Stimulated activated CD4-positive, alpha-beta T cell treated with anti-CD3 and anti-CD28 coated beads, Interleukin-12 subunit alpha, Interleukin-12 subunit beta, amount 100 ng/mL, for 48 hours (primary cell): ENCODE results near the gene TOP2A.

Source experiments
- DNase-seq, 3 donors: peaks; one replicate each; pipeline ENCODE4 v3.0.0-alpha.2; 2020; ENCODE audit warnings: low read depth in 2 of 3, low spot score in 1 of 3

Gene TOP2A

DNA sequence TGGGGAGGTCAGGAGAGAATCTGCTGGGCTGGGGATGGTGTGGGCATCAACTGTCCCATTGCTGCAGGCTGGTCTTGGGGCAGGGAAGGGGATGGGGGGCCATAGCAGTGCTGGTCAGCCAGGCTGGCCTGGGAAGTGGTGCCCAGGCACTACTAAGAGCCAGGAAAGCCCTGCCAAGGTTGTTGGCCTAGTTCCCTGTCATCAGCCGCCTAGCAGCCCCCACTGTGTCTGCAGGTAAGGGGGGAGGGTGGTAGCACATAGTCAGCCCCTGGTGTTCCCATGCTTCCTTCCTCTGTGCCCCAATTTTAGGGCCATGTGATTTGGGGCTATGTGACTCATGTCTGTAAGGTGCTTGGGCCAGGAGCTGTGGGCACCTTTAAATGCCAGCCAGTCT is 70.9 kb downstream of the TOP2A start:
- DNase-seq = no peak

DNA sequence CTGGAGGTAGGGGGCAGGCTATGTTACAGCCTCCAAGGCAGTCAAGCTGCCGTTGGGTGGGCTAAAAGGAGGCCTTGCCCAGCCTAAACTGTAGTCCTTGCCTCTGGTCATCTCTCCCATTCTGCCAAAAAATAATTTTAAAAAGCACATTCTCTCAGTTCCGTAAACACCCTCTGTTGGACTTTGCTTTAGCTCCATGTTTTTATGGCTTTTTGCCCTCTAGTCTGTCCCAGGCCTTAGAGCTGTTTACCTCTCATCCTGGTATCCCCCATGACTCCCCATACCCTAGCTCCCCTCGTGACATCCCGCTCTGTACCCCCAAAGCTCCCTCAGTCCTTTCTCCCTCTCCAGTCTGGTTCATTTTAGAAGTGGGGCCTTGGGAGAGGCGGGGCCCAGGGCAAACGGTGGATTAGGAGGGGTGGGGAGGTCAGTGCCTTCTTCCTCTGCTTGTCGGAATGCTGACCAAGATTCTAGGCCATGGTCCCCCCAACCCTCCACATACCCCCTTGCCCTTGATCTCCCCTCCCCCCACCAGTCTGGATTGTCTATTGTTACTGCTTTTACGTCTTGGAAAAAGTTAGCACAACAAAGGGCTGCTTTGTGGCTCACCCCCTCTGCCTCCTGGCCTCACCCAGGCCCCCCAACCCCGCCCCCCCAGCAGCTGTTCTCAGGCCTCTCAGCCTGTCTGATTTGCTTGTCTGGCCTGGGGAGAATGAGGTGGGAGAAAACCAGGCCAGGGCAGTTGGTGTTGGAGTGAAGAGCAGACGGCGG is 71.5 kb downstream of the TOP2A start:
- DNase-seq = no peak

DNA sequence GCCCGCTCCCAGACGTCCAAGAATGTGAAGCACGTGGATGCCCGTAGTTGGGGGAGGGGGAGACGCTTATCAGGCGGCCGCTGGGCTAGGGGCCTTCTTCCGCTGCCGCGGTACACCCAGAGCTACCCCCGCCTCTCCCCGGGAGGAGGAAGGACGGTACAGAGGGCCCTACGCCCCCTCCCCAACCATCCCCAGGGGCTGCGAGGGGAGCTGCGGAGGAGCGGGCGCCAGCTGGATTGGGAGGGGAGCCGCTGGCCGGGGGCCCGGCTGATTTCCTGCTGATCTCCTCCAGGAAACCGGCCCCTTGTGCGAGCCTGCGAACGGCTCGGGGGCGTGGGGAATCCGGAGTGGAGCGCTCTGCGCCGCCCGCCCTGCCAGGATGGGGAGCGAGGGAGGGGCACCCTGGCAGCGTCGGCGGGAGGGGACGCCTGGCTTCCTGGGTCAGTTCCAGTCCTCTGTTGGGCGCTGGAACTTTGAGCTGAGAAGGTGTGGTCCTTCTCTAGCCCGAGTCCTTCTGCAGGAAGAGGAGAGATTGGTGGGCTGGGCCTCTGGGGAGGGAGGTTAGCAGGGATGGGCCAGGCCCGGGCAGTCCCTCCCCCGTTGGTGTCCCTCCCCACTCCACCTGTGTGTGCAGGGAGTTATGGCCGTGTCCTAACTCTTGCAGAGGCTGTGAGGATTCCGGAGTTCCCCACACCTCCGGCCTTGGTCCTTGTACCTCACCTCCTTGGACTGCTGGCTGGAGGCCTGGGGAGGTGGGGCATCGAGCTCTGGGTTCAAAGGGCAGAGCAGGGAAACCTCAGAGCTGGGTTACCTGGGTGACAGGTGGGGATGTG is 72.3 kb downstream of the TOP2A start:
- no peak for DNase-seq

DNA sequence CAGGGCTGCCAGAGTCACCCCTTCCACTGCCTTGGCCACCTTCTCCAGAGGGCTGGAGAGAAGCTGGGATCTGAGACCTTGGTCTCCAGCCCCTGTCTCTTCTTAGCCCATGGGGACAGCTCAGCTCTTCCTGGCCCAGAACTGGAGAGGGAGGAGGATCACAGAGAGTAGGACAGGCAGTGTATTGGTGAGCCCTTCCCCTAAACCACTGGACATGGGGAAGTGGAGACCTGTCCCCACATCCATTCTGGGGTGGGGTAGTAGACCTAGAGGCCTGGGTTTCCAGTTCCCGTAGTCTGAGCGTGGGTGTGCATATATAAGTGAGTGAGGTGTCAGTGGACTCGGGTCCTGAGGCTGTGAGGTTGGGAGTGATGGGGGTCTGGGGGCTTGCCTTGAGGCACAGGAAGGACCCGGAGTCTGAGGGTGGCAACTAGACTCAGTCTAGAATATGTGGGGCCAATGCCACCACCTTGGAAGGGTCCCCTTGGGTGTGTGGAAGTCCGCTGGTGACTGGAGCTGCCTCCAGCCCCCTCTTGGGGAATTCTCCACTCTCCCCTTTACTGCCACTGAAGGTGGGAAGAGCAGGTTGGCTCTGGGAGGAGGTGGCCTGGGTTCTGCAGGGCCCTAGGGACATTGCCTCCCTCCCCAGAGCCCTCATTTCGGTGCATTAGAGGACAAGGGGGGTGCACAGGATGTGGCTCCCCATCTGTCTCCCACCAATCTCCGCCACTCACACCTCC is 73.1 kb downstream of the TOP2A start:
- DNase-seq = no peak

DNA sequence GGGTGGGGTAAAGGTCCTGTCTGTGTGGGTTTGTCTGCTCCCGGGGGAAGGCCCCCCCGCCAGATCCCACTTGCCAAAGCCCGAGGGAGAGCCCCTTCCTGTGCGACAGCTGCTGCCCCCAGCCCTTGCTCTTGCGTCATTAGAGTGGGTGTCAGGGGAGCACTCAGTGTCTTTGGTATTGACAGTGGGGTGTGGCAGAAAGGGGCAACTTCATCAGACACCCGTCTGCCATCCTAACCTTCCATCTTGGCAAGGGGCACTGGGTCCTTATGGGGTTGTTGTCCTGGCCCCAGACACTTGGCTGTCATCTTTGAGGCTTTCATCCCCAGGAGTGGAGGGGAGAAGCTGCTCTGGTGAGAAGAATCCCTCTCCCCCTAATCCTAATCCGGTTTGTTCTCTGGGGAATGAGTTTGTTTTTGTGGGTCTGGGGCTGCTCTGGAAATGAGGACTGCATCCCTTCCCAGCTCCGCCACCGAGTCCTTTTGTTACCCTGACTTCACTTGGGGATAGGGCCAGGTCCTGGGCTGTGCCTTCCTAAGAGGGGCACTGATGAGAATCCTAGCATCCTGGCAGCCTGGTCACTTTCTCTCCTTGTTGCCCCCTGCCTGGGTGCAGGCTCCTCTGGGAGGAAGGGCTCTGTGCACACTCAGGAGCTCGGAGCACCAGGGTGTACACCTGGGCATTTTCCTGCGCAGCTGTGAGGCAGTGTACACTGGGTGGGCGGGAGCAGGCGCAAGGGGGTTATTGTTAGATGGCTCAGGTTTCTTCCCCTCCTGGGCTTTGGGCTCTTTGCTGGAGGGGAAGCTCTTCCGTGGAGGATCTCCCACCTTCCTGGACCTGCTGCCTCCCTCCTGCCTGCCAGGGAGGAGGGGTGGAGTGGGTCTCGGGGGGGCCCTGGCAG is 74.2 kb downstream of the TOP2A start:
- DNase-seq = no peak

DNA sequence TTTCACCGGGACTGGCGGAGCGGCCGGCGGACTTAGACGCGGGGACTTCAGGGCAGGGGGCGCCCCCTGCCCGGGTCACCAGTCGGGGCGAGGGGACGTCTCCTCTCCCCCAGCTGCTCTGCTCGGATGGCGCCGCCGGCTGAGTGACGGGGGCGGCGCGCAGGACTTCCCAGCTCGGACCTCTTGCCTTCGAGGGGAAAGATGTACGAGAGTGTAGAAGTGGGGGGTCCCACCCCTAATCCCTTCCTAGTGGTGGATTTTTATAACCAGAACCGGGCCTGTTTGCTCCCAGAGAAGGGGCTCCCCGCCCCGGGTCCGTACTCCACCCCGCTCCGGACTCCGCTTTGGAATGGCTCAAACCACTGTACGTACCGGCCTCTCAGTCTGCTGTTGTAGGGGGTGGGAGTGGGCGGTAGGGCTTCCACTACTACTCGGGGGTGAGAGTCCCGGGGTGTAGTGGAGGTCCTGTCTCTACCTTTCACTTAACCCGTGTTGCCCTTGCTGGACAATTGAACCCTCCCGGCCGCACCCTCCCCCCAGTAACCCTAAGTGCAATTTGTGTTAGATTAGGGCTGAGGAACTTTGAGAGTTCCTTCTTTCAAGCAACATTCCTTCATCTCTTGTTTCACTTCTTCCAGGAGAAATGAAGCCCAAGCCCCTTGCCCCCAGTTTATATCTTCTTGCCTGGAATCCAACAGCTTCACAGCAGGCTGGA is 75.0 kb downstream of the TOP2A start:
- DNase-seq = no peak

DNA sequence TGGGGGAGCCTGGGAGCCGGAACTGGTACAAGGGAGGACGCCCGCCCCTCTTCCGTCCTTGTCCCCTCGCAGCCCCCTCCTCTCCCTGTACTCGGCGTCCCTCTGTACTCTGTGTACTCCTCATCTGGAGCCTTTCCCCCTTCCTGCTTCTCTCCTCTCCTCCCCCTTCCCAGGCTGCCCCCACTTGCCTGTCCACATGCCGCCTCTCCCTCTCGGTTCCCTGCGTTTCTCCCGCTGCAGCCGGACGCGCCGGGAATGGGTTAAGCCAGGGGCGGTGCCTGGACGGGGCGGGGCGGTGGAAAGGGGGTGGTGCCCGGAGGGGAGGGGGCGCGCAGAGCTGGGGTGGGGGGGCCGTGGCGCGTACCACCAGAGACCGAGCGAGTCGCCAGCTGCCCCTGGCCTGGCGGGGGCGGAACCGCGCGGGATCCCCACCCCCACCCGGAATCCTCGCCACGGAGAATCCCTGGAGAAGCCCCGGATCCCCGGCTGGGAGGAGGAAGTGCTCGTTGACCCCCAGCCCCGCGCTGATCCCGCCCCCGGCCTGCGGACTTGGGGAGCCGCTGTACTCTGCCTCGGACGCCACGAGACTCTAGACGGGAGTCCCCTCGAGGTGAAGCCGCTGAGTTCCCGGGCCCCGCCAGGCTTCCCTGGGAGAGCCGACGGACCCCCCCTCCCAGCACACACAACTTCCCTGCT is 75.7 kb downstream of the TOP2A start:
- no peak for DNase-seq

DNA sequence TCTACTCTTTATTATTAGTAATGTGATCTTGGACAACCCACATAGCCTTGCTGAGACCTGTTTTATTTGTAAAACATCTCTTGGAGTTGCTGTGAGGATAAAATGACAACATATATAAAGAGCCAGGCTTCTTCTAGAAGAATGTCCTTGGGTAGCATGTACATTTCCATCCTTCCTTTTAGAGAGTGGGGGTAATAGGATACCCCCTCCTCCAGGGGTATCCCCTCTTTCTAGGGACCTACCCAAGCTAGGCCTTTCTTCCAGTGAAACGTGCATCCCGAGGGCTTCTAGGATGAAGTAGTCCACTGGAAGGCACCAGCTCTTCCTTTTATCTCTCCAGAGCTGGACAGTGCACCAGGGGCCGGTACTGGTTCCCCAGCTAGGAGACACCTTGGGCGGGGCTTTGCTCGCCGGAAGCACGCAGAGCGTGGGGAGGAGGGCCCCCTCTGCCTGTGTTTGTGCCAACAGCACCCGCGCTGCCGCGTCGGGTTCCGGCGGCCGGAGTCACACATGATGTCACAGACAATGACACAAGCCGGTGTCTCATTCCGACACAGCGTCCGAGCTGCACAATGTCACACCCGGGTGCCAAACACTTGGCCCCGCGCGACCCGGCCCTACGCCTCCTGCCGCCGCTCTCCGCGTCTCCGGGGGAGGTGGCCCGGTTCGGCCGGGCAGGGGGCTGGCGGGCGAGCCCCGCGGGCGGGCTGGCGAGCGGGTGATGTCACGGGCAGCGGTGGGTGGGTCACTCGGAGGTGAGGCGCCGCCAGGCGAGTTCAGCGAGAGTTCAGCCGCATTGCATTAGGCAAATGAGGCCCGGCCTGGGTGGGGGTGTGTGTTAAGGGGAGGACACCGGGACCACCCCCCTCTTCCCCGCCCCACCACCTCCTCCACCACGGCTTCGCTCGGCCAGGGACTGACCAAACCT is 76.6 kb downstream of the TOP2A start:
- DNase-seq = peak; percentile 58 to 75 (median 74)

DNA sequence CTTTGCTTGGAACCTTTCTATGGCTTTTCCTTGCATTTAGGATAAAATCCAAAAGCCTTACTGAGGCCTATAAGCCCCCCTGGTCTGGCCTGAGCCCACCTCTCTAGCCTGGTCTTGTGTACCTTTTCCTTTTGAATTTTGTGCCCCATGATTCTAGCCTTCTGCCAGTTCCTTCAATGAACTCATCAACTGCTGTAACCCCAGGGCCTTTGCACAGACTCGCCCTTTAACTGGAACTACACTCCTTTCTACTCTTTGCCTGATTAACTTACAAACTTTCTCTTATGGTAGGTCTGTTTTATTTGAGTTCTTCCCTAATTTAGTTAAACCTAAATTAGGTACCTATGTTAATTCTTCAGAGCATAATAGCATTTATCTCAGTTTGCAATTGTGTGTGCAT is 77.4 kb downstream of the TOP2A start:
- DNase-seq = no peak

DNA sequence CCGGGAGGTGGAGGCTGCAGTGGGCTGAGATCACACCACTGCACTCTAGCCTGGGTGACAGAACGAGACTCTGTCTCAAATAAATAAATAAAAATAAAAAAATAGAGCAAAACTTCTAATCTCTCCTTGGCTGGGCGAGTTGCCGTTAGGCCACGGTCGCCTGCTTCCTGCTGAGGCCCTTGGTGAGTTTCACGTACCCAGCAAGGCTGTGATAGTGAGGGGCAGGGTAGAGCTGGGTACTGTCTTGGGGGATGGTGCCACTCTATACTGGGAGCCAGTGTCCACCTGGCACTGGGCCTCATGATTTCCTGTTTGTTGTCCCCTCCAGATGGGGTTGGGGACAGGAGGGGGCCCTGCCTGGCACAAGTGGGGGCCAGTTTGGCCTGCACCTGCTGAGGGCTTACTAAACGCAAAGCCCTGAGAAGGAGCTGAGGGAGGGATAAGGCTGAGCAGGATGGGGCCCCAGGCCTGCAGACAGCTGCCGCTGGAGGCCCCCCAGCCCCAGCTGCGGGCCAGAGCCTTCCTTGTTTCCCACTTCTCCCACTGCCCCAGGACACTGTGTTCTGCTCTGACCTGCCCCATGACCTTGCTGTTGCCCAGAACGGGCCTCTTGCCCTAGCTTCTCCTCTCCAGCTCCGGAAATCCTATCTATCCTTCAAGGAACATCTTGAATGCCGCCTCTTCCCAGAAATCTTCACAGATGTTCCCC is 78.6 kb downstream of the TOP2A start:
- no peak for DNase-seq
